Chondrocyte (in vitro differentiated cells): ENCODE data around the gene NDUFS5. TPM values are rescaled to one million over a fixed set of nuclear protein-coding genes. Genes with fewer than 3 reads are reported as not detected.
"Not testable (repeated sequence)": the region's sequence is repeated elsewhere in the genome, so short reads cannot be mapped to it uniquely, and the experiment has no call there.

Source experiments
- DNase-seq: peaks from one replicate; pipeline ENCODE4 v3.0.0; 2021; ENCODE audit warnings: mixed read lengths, low spot score
- H3K27ac Mint-ChIP-seq: one replicate; pipeline ENCODE4 v1.8.0; 2021; ENCODE audit warnings: mild to moderate bottlenecking, moderate library complexity, mixed read lengths; ENCODE audit not compliant: unreplicated experiment
- H3K27me3 Mint-ChIP-seq: 2 replicates; pipeline ENCODE4 v1.8.0; 2021; ENCODE audit warnings: low read depth, mixed read lengths
- H3K36me3 Mint-ChIP-seq: 2 replicates; pipeline ENCODE4 v1.8.0; 2021; ENCODE audit warnings: low read depth, mixed read lengths
- H3K4me1 Mint-ChIP-seq: 2 replicates; pipeline ENCODE4 v1.8.0; 2021; ENCODE audit warnings: low read depth, mild to moderate bottlenecking, mixed read lengths
- H3K4me3 Mint-ChIP-seq: one replicate; pipeline ENCODE4 v1.8.0; 2021; ENCODE audit warnings: mild to moderate bottlenecking, moderate library complexity, mixed read lengths; ENCODE audit not compliant: unreplicated experiment
- H3K9me3 Mint-ChIP-seq: 2 replicates; pipeline ENCODE4 v1.8.0; 2021; ENCODE audit warnings: low read depth, mixed read lengths
- total RNA-seq: library from RNA; stranded (reverse); gene quantifications from 3 replicates; pipeline ENCODE4 v1.2.1, GENCODE V29; 2021
- TF ChIP-seq, protein P1 (sequence below): fragments of 200-600 bp; sonication (generic); IDR thresholded peaks from 2 replicates; pipeline ENCODE4 v1.5.0; 2021; ENCODE audit warnings: antibody characterized with exemption, mild to moderate bottlenecking, moderate library complexity

NDUFS5 gene
- total RNA-seq, 1 donor from 2014 or later: 149 TPM

GRCh38 chr1:39048745-39049370 is 22.7 kb downstream of the NDUFS5 start:
- TF ChIP-seq, protein P1, sequence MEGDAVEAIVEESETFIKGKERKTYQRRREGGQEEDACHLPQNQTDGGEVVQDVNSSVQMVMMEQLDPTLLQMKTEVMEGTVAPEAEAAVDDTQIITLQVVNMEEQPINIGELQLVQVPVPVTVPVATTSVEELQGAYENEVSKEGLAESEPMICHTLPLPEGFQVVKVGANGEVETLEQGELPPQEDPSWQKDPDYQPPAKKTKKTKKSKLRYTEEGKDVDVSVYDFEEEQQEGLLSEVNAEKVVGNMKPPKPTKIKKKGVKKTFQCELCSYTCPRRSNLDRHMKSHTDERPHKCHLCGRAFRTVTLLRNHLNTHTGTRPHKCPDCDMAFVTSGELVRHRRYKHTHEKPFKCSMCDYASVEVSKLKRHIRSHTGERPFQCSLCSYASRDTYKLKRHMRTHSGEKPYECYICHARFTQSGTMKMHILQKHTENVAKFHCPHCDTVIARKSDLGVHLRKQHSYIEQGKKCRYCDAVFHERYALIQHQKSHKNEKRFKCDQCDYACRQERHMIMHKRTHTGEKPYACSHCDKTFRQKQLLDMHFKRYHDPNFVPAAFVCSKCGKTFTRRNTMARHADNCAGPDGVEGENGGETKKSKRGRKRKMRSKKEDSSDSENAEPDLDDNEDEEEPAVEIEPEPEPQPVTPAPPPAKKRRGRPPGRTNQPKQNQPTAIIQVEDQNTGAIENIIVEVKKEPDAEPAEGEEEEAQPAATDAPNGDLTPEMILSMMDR: no peak
- no peaks in the 10 kb centered on the region for H3K27me3 Mint-ChIP-seq
- peak; percentile 2 for DNase-seq
- no peak overlapping the region for H3K27ac Mint-ChIP-seq
- H3K4me1 Mint-ChIP-seq: peaks cover 26% of the 10 kb centered on the region
- no peaks in the 10 kb centered on the region for H3K9me3 Mint-ChIP-seq
- peaks cover 4% of the 10 kb centered on the region for H3K36me3 Mint-ChIP-seq
- no peak overlapping the region for H3K4me3 Mint-ChIP-seq

- TF ChIP-seq, protein P1: no peak
- Mint-ChIP-seq H3K36me3 (peaks cover 1% of the 10 kb centered on the region), H3K4me3 (no peak overlapping the region), H3K27ac (no peak overlapping the region), H3K9me3 (no peaks in the 10 kb centered on the region), H3K4me1 (peaks cover 28% of the 10 kb centered on the region), H3K27me3 (no peaks in the 10 kb centered on the region)
- peak; percentile 34 for DNase-seq
Measured at GRCh38 chr1:39050001-39050400, 23.9 kb downstream of the NDUFS5 start.

DNA sequence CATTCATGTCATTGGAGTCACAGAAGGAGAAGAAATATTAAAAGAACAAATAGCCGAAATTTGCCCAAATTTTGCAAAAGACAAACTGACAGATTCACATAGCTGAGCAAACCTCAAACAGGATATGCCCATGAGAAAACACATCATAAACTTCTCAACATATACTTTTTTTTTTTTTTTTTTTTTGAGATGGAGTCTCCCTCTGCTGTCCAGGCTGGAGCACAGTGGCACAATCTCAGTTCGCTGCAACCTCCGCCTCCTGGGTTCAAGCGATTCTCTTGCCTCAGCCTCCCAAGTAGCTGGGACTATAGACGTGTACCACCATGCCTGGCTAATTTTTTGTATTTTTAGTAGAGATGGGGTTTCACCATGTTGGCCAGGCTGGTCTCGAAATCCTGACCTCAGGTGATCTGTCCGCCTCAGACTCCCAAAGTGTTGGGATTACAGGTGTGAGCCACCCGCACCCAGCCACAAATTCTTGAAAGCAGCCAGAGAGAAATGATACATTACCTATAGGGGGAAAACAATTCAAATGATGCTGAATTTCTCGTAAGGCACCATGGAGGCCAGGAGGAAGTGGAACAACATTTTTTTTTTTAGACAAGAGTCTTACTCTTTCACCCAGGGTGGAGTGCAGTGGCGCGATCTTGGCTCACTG is 25.2 kb downstream of the NDUFS5 start:
- not testable (repeated sequence) for H3K36me3 Mint-ChIP-seq, H3K27me3 Mint-ChIP-seq, H3K4me3 Mint-ChIP-seq, H3K9me3 Mint-ChIP-seq, H3K27ac Mint-ChIP-seq
- peak; percentile 19 for DNase-seq
- peaks cover 31% of the 10 kb centered on the region for H3K4me1 Mint-ChIP-seq
- TF ChIP-seq, protein P1: peak; percentile 48

DNA sequence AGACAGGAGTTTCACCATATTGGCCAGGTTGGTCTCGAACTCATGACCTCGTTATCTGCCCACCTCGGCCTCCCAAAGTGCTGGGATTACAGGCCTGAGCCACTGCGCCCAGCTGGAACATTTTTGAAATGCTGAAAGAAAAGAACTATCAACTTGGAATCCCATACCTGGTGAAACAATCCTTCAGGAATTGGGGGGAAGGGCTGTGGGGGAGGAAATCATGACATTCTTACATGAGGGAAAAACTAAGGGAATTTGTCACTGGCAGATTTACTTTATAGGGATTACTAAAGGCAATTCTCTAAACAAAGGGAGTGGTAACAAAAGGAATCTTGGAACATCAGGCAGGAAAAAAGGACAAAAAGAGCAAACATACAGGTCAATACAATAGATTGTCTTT is 25.8 kb downstream of the NDUFS5 start:
- H3K9me3 Mint-ChIP-seq: no peaks in the 10 kb centered on the region
- TF ChIP-seq, protein P1: no peak
- no peaks in the 10 kb centered on the region for H3K36me3 Mint-ChIP-seq
- DNase-seq: no peak
- H3K27ac Mint-ChIP-seq: no peak overlapping the region
- H3K27me3 Mint-ChIP-seq: no peaks in the 10 kb centered on the region
- peaks cover 25% of the 10 kb centered on the region for H3K4me1 Mint-ChIP-seq
- H3K4me3 Mint-ChIP-seq: no peak overlapping the region

- not testable (repeated sequence) for H3K4me1 Mint-ChIP-seq, H3K36me3 Mint-ChIP-seq, H3K27me3 Mint-ChIP-seq, H3K4me3 Mint-ChIP-seq, H3K9me3 Mint-ChIP-seq, H3K27ac Mint-ChIP-seq
- DNase-seq: peak; percentile 4
Measured at GRCh38 chr1:39055213-39055710, 29.1 kb downstream of the NDUFS5 start.

DNA sequence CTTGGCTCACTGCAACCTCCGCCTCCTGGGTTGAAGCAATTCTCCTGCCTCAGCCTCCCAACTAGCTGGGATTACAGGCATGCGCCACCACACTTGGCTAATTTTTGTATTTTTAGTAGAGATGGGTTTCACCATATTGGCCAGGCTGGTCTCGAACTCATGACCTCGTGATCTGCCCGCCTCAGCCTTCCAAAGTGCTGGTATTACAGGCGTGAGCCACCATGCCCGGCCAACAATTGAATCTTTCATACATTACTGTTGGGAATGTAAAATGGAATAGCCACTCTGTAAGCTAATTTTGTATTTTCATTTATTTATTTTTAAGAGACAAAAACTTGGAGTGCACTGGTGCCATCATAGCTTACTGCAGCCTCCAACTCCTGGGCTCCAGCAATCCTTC is 35.4 kb downstream of the NDUFS5 start:
- not testable (repeated sequence) for H3K9me3 Mint-ChIP-seq, H3K36me3 Mint-ChIP-seq, H3K4me3 Mint-ChIP-seq, H3K4me1 Mint-ChIP-seq, H3K27me3 Mint-ChIP-seq, DNase-seq, H3K27ac Mint-ChIP-seq
